GM19351 (cell line): ENCODE data around the gene ZNF319.

Experiments used
- ATAC-seq: cut with Tn5 transposase; IDR thresholded peaks from one replicate; pipeline ENCODE4 v1.9.1; 2021; ENCODE audit warnings: mild to moderate bottlenecking, moderate library complexity; ENCODE audit not compliant: unreplicated experiment

ZNF319 gene

GRCh38 chr16:57999971-58000705 is at the start of gene ZNF319:
TSS of gene ZNF319 (minus strand) at chr16:58000672. CDS start at chr16:57998265, 2,407 bp downstream.
- ATAC-seq, result peak; percentile 19

- no peak for ATAC-seq
These were observed 49.0 kb upstream of the ZNF319 start for GRCh38 chr16:58049232-58050185.

- no peak for ATAC-seq
These were observed 48.2 kb upstream of the ZNF319 start for GRCh38 chr16:58048494-58049231.

GRCh38 chr16:58047557-58048348 is 47.3 kb upstream of the ZNF319 start:
- ATAC-seq, result no peak

GRCh38 chr16:58046936-58047335 is 46.5 kb upstream of the ZNF319 start:
- no peak for ATAC-seq

GRCh38 chr16:58046054-58046881 is 45.8 kb upstream of the ZNF319 start:
- ATAC-seq, result no peak

- no peak for ATAC-seq
These were observed 44.6 kb upstream of the ZNF319 start for GRCh38 chr16:58045096-58045495.

- ATAC-seq, result no peak
These were observed 44.0 kb upstream of the ZNF319 start for GRCh38 chr16:58044266-58045019.

GRCh38 chr16:58043571-58044155 is 43.2 kb upstream of the ZNF319 start:
- no peak for ATAC-seq

GRCh38 chr16:58042886-58043515 is 42.5 kb upstream of the ZNF319 start:
- ATAC-seq, result no peak

- ATAC-seq, result no peak
These were observed 41.8 kb upstream of the ZNF319 start for GRCh38 chr16:58042001-58042885.

GRCh38 chr16:58041628-58041955 is 41.1 kb upstream of the ZNF319 start:
- ATAC-seq, result no peak

GRCh38 chr16:58040945-58041627 is 40.6 kb upstream of the ZNF319 start:
- ATAC-seq, result no peak

GRCh38 chr16:58040496-58040846 is 40.0 kb upstream of the ZNF319 start:
- ATAC-seq, result no peak

GRCh38 chr16:58039829-58040495 is 39.5 kb upstream of the ZNF319 start:
- no peak for ATAC-seq

- no peak for ATAC-seq
These were observed 37.8 kb upstream of the ZNF319 start for GRCh38 chr16:58038219-58038641.
